Neural crest cell (in vitro differentiated cells): ENCODE data around the gene ASB3. TPM values are rescaled to one million over a fixed set of nuclear protein-coding genes. Genes with fewer than 3 reads are reported as not detected.

Experiments
- DNase-seq: peaks from one replicate; pipeline ENCODE4 v3.0.0; 2021; ENCODE audit warnings: low read depth, mixed read lengths, low spot score
- H3K27ac Mint-ChIP-seq: one replicate; pipeline ENCODE4 v1.8.0; 2021; ENCODE audit warnings: mild to moderate bottlenecking, mixed read lengths; ENCODE audit not compliant: unreplicated experiment
- H3K27me3 Mint-ChIP-seq: 2 replicates; pipeline ENCODE4 v1.8.0; 2021; ENCODE audit warnings: low read depth, mild to moderate bottlenecking, mixed read lengths
- H3K36me3 Mint-ChIP-seq: 2 replicates; pipeline ENCODE4 v1.8.0; 2021; ENCODE audit warnings: low read depth, mild to moderate bottlenecking, mixed read lengths
- H3K4me1 Mint-ChIP-seq: 2 replicates; pipeline ENCODE4 v1.8.0; 2021; ENCODE audit warnings: mixed read lengths
- H3K4me3 Mint-ChIP-seq: one replicate; pipeline ENCODE4 v1.8.0; 2021; ENCODE audit warnings: mild to moderate bottlenecking, mixed read lengths
- H3K9me3 Mint-ChIP-seq: 2 replicates; pipeline ENCODE4 v1.8.0; 2021; ENCODE audit warnings: mixed read lengths
- total RNA-seq: library from RNA; stranded (reverse); gene quantifications from 2 replicates; pipeline ENCODE4 v1.2.1, GENCODE V29; 2021
- TF ChIP-seq, protein P1 (sequence below): fragments of 200-600 bp; sonication (generic); conservative IDR thresholded peaks from 2 replicates; pipeline ENCODE4 v1.5.0; 2021; ENCODE audit warnings: antibody characterized with exemption, mild to moderate bottlenecking

The ASB3 gene
- total RNA-seq, 1 donor from 2014 or later: 36.8 TPM

DNA sequence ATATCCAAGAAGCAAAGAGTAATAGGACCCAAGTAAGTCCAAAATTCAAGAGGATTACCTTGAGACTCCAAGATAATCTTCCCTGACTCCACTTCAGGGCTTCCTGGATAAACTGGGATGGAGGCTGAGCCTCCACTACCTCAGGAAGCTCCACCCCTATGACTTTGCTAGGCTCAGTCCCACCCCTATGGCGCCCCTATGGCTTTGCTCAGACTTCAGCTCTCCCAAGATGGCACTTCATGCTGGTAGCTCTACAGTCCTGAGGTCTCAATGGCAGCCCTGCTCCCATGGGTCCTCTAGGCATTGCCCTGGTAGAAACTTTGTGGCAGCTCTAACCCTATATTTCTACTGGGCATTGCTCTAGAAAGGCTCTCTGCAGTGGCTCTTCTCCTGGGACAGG, 89.1 kb downstream of the ASB3 start:
- no peak overlapping the region for H3K4me3 Mint-ChIP-seq
- no peak overlapping the region for H3K27ac Mint-ChIP-seq
- TF ChIP-seq, protein P1, sequence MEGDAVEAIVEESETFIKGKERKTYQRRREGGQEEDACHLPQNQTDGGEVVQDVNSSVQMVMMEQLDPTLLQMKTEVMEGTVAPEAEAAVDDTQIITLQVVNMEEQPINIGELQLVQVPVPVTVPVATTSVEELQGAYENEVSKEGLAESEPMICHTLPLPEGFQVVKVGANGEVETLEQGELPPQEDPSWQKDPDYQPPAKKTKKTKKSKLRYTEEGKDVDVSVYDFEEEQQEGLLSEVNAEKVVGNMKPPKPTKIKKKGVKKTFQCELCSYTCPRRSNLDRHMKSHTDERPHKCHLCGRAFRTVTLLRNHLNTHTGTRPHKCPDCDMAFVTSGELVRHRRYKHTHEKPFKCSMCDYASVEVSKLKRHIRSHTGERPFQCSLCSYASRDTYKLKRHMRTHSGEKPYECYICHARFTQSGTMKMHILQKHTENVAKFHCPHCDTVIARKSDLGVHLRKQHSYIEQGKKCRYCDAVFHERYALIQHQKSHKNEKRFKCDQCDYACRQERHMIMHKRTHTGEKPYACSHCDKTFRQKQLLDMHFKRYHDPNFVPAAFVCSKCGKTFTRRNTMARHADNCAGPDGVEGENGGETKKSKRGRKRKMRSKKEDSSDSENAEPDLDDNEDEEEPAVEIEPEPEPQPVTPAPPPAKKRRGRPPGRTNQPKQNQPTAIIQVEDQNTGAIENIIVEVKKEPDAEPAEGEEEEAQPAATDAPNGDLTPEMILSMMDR: no peak
- H3K4me1 Mint-ChIP-seq: peaks cover 4% of the 10 kb centered on the region
- H3K27me3 Mint-ChIP-seq: no peaks in the 10 kb centered on the region
- H3K36me3 Mint-ChIP-seq: peaks cover 27% of the 10 kb centered on the region
- H3K9me3 Mint-ChIP-seq: peaks cover 4% of the 10 kb centered on the region
- no peak for DNase-seq

DNA sequence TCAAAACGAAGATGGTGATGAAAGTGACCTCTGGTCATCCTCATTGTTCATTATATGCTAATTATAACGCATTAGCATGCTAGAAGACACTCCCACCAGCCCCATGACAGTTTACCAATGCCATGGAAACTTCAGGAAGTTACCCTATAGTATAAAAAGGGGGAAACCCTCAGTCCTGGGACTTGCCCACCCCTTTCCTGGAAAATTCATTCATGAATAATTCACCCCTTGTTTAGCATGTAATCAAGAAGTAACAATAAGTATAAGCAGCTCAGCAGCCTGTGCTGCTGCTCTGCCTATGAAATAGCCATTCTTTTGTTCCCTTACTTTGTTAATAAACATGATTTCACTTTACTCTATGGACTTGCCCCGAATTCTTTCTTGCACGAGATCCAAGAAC, 89.7 kb downstream of the ASB3 start:
- Mint-ChIP-seq H3K4me3 (no peak overlapping the region), H3K27me3 (no peaks in the 10 kb centered on the region), H3K36me3 (peaks cover 27% of the 10 kb centered on the region), H3K4me1 (peaks cover 4% of the 10 kb centered on the region), H3K9me3 (peaks cover 4% of the 10 kb centered on the region), H3K27ac (no peak overlapping the region)
- no peak for DNase-seq
- TF ChIP-seq, protein P1: no peak

DNA sequence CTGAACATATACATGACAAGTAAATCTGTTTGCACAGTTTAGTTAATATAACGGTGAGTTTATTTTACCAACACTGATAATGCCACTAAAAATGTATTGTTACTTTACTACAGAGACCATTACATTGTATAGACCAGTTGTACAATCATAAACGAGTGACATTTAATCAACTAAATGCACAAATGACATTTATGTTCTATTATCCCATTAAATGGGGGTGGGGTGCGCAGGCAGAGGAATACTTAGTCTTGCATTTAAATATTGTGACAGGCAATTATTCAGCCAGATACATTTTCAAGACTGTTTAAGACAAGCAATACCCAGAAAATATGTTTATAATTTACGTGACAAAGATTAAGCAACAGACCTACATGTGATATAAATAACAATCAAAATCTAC, 91.2 kb downstream of the ASB3 start:
- TF ChIP-seq, protein P1: no peak
- Mint-ChIP-seq H3K27ac (no peak overlapping the region), H3K36me3 (peaks cover 24% of the 10 kb centered on the region), H3K4me1 (peaks cover 4% of the 10 kb centered on the region), H3K27me3 (no peaks in the 10 kb centered on the region), H3K4me3 (no peak overlapping the region), H3K9me3 (peaks cover 4% of the 10 kb centered on the region)
- no peak for DNase-seq

DNA sequence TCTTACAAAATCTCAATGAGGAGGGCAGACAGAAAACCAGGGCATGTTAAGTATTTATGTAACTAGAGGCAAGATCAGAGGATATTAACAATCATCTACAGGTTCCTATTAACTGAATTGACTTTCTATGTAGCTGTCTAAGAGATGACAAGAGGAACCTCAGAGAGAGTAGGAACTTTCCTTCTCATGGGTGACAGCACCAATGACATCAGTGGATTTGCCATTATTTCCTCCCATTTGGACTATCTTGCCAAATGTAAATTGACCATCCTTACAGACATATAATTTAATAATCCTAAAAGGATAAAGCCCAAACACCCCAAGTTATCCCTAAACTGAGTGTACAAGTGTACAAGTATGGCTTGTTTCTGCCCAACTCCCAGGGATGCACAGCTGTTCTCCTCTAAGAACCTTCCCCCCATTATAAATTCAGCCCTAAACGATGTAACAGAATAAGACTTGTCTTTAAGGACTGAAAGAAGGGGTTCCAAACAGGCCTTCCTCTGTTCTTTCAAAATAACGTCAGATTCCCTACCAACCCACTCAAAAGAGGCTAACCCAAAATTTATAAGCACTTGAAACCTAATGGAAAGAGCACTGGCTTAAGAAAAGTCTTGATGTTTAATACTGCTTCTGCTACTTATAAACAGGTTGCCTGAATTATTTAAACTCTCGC, 92.5 kb downstream of the ASB3 start:
- Mint-ChIP-seq H3K4me1 (peaks cover 4% of the 10 kb centered on the region), H3K27ac (no peak overlapping the region), H3K36me3 (peaks cover 21% of the 10 kb centered on the region), H3K27me3 (no peaks in the 10 kb centered on the region), H3K4me3 (no peak overlapping the region), H3K9me3 (peaks cover 4% of the 10 kb centered on the region)
- TF ChIP-seq, protein P1: no peak
- no peak for DNase-seq

DNA sequence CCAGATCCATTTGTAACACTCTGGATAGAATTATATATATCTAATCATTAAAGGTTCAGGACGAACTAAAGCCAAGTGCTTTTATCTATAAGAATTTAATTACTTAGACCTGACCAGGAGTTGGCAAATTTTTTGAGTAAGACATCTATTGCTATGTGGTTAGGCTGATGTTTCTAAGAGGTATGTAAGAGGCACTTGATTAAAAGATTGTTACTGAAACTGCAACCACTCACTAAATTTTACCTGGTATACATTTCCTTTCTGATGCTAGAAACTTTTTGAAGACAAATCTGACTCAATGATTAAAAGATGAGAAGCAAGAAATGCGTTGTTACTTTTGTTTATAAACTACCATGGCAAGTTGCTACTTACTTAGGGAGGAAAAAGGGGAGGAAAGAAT, 95.9 kb downstream of the ASB3 start:
- Mint-ChIP-seq H3K27me3 (no peaks in the 10 kb centered on the region), H3K9me3 (no peaks in the 10 kb centered on the region), H3K4me3 (no peak overlapping the region), H3K27ac (no peak overlapping the region), H3K36me3 (peaks cover 7% of the 10 kb centered on the region), H3K4me1 (peaks cover 4% of the 10 kb centered on the region)
- TF ChIP-seq, protein P1: no peak
- no peak for DNase-seq
